ENCODE data around the gene EPM2AIP1. TPM values are rescaled to one million over a fixed set of nuclear protein-coding genes. Genes with fewer than 3 reads are reported as not detected.

EPM2AIP1 gene
- total RNA-seq, 1 experiment from 2014 or later, result 7.8 TPM

DNA sequence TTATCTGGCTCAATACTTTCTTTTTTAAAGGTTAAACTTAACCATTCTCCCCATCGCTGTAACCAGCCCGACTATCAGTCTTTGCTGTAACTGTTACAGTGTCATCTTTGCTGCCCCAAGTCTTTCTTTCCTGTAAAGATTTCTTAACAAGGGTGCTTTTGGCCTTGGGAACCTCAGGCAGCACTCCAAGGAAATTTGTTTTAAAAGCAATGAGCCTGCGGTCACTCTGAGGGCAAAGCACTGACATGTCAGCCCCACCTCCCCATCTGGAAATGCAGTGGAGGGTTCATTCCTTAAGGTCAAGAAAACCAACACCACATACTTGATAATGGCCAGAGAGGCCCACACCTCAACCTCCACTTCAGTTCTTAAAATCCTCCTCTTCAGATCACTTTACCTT is 51.3 kb downstream of the EPM2AIP1 start:
- Histone ChIP-seq H3K4me3 (ENCODE audit: low read length) (no peak overlapping the region), H3F3A (ENCODE audit: low read length, unreplicated experiment) (no peaks in the 10 kb centered on the region), H3K9me2 (replicated peaks; ENCODE audit: low read length) (no peaks in the 10 kb centered on the region), H2AFZ (ENCODE audit: low read length) (no peak overlapping the region), H3K27ac (ENCODE audit: low read length) (no peak overlapping the region), H3K9ac (ENCODE audit: low read length) (no peak overlapping the region), H3K27me3 (ENCODE audit: low read length) (no peaks in the 10 kb centered on the region), H3K4me1 (ENCODE audit: insufficient read depth, low read length) (no peaks in the 10 kb centered on the region; the same call in 1 of the 2 replicates), H3K36me3 (ENCODE audit: low read depth, low read length) (no peaks in the 10 kb centered on the region), H3K79me2 (ENCODE audit: low read length) (no peaks in the 10 kb centered on the region), H3K9me3 (ENCODE audit: low read length) (no peaks in the 10 kb centered on the region), H3K4me2 (ENCODE audit: low read length) (no peak overlapping the region), H4K20me1 (ENCODE audit: low read length) (no peaks in the 10 kb centered on the region)
- no TSS peak for BruUV-seq (replicated peaks)
- POLR2A ChIA-PET (ENCODE audit: unreplicated experiment), result no interaction called here
- no peak for TF ChIP-seq EZH2phosphoT487 (IDR thresholded peaks at IDR 0.05; ENCODE audit: borderline replicate concordance, low read length)
- no peak for TF ChIP-seq CTCF (conservative IDR thresholded peaks at IDR 0.05; ENCODE audit: low read depth, low read length)
- no peak for TF ChIP-seq EZH2 (IDR thresholded peaks at IDR 0.05; ENCODE audit: low read length, unreplicated experiment)
- ATAC-seq (no peak), DNase-seq (no peak)
- CTCF ChIA-PET, result no interaction called here
- intact Hi-C loops (cut with micrococcal nuclease), result no loop called here

GRCh38 chr3:36941162-36941561 is 51.8 kb downstream of the EPM2AIP1 start:
- Histone ChIP-seq H3K4me3 (ENCODE audit: low read length) (no peak overlapping the region), H3K36me3 (ENCODE audit: low read depth, low read length) (no peaks in the 10 kb centered on the region), H3K9me3 (ENCODE audit: low read length) (no peaks in the 10 kb centered on the region), H3K27ac (ENCODE audit: low read length) (no peak overlapping the region), H3K9ac (ENCODE audit: low read length) (no peak overlapping the region), H4K20me1 (ENCODE audit: low read length) (no peaks in the 10 kb centered on the region), H3K4me2 (ENCODE audit: low read length) (no peak overlapping the region), H3F3A (ENCODE audit: low read length, unreplicated experiment) (no peaks in the 10 kb centered on the region), H2AFZ (ENCODE audit: low read length) (no peak overlapping the region), H3K27me3 (ENCODE audit: low read length) (no peaks in the 10 kb centered on the region), H3K9me2 (replicated peaks; ENCODE audit: low read length) (no peaks in the 10 kb centered on the region), H3K4me1 (ENCODE audit: insufficient read depth, low read length) (no peaks in the 10 kb centered on the region; the same call in 1 of the 2 replicates), H3K79me2 (ENCODE audit: low read length) (no peaks in the 10 kb centered on the region)
- intact Hi-C loops (cut with micrococcal nuclease), result no loop called here
- CTCF ChIA-PET, result no interaction called here
- BruUV-seq (replicated peaks), result no TSS peak
- DNase-seq (no peak), ATAC-seq (no peak)
- TF ChIP-seq EZH2phosphoT487 (IDR thresholded peaks at IDR 0.05; ENCODE audit: borderline replicate concordance, low read length) (no peak), CTCF (conservative IDR thresholded peaks at IDR 0.05; ENCODE audit: low read depth, low read length) (no peak), EZH2 (IDR thresholded peaks at IDR 0.05; ENCODE audit: low read length, unreplicated experiment) (no peak)
- POLR2A ChIA-PET (ENCODE audit: unreplicated experiment), result no interaction called here

DNA sequence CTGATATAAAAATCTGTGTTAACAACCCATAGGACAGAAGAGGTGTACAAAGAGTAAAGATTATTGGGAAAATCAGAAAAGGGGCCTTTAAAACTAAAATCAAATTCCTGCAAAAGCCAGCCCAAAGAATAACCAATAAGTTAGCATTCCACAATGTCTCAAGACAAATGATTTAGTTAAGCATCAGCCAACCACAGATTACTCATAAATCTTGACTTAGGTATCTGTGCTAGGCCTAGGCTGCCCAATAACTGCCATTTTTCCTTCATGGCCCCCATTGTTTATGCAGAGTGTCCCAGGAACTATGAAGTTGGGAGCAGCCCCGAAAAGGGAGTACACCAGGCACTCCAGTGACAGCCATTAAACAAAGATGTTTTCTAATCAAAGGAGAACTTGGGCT is 55.4 kb downstream of the EPM2AIP1 start:
- intact Hi-C loops (cut with micrococcal nuclease), result no loop called here
- peak; percentile 13 for DNase-seq
- no peaks in the 10 kb centered on the region for H3K79me2 ChIP-seq (ENCODE audit: low read length)
- no peak; the same call in 1 of the 2 replicates for ATAC-seq
- BruUV-seq (replicated peaks), result no TSS peak
- ChIA-PET CTCF (no interaction called here), POLR2A (ENCODE audit: unreplicated experiment) (no interaction called here)
- H3K4me1 ChIP-seq (ENCODE audit: insufficient read depth, low read length), result no peaks in the 10 kb centered on the region
- no peaks in the 10 kb centered on the region for H3K9me2 ChIP-seq (replicated peaks; ENCODE audit: low read length)
- H3K27ac ChIP-seq (ENCODE audit: low read length), result no peak overlapping the region
- H3K4me2 ChIP-seq (ENCODE audit: low read length), result no peak overlapping the region
- H2AFZ ChIP-seq (ENCODE audit: low read length), result no peak overlapping the region
- H3K9me3 ChIP-seq (ENCODE audit: low read length), result no peaks in the 10 kb centered on the region
- no peaks in the 10 kb centered on the region for H3K36me3 ChIP-seq (ENCODE audit: low read depth, low read length)
- H3K4me3 ChIP-seq (ENCODE audit: low read length), result no peak overlapping the region
- no peaks in the 10 kb centered on the region for H3F3A ChIP-seq (ENCODE audit: low read length, unreplicated experiment)
- no peaks in the 10 kb centered on the region for H3K27me3 ChIP-seq (ENCODE audit: low read length)
- no peak overlapping the region for H3K9ac ChIP-seq (ENCODE audit: low read length)
- H4K20me1 ChIP-seq (ENCODE audit: low read length), result no peaks in the 10 kb centered on the region
- TF ChIP-seq CTCF (conservative IDR thresholded peaks at IDR 0.05; ENCODE audit: low read depth, low read length) (no peak), EZH2phosphoT487 (IDR thresholded peaks at IDR 0.05; ENCODE audit: borderline replicate concordance, low read length) (no peak), EZH2 (IDR thresholded peaks at IDR 0.05; ENCODE audit: low read length, unreplicated experiment) (no peak)

Other genes starting within 250 kb of the EPM2AIP1 start
- not detected in 2 replicates for gene DCLK3, start 228.6 kb downstream of the EPM2AIP1 start, total RNA-seq (2014; rRNA removed)
- 0.58 and 2.4 TPM in 2 replicates for gene TRANK1, start 48.1 kb downstream of the EPM2AIP1 start, total RNA-seq (2014; rRNA removed)
- gene MLH1, start 387 bp upstream of the EPM2AIP1 start, total RNA-seq (2014; rRNA removed), result 55.8 and 79.7 TPM in 2 replicates
- gene LRRFIP2, start 181.5 kb upstream of the EPM2AIP1 start, total RNA-seq (2014; rRNA removed), result 54.7 and 69.1 TPM in 2 replicates